Endothelial cell (in vitro differentiated cells): ENCODE measurements around the gene LRRC61. TPM values are rescaled to one million over a fixed set of nuclear protein-coding genes. Genes with fewer than 3 reads are reported as not detected.

ENCODE experiments used
- DNase-seq: peaks from one replicate; pipeline ENCODE4 v3.0.0; 2021; ENCODE audit warnings: low spot score
- H3K27ac Mint-ChIP-seq: one replicate; pipeline ENCODE4 v1.8.0; 2021; ENCODE audit warnings: mixed read lengths, inconsistent platforms; ENCODE audit not compliant: unreplicated experiment
- H3K27me3 Mint-ChIP-seq: one replicate; pipeline ENCODE4 v1.8.0; 2021; ENCODE audit warnings: mild to moderate bottlenecking, moderate library complexity, mixed read lengths, inconsistent platforms; ENCODE audit not compliant: unreplicated experiment
- H3K36me3 Mint-ChIP-seq: one replicate; pipeline ENCODE4 v1.8.0; 2021; ENCODE audit warnings: mild to moderate bottlenecking, low read depth, mixed read lengths, inconsistent platforms; ENCODE audit not compliant: unreplicated experiment
- H3K4me1 Mint-ChIP-seq: one replicate; pipeline ENCODE4 v1.8.0; 2021; ENCODE audit warnings: mild to moderate bottlenecking, mixed read lengths, inconsistent platforms; ENCODE audit not compliant: unreplicated experiment
- H3K4me3 Mint-ChIP-seq: one replicate; pipeline ENCODE4 v1.8.0; 2021; ENCODE audit warnings: mild to moderate bottlenecking, mixed read lengths, inconsistent platforms; ENCODE audit not compliant: unreplicated experiment
- H3K9me3 Mint-ChIP-seq: one replicate; pipeline ENCODE4 v1.8.0; 2021; ENCODE audit warnings: mixed read lengths, inconsistent platforms; ENCODE audit not compliant: unreplicated experiment
- total RNA-seq: library from RNA; stranded (reverse); fragmentation: NEBNext Ultra II Directional; extraction: Animal tissue kit (Norgen Biotek cat#: 25700); gene quantifications from one replicate; pipeline ENCODE4 v1.2.1, GENCODE V29; 2021; ENCODE audit not compliant: unreplicated experiment
- TF ChIP-seq, protein P1 (sequence below): fragments of 200-600 bp; sonication (generic); IDR thresholded peaks from one replicate; pipeline ENCODE4 v1.5.0; 2021; ENCODE audit warnings: antibody characterized with exemption; ENCODE audit not compliant: unreplicated experiment

The LRRC61 gene
- total RNA-seq, 1 donor from 2014 or later: 5.1 TPM

DNA sequence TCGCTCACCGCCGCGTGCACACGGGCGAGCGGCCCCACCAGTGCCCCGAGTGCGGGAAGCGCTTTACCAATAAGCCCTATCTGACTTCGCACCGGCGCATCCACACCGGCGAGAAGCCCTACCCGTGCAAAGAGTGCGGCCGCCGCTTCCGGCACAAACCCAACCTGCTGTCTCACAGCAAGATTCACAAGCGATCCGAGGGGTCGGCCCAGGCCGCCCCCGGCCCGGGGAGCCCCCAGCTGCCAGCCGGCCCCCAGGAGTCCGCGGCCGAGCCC lies 48.8 kb downstream of the LRRC61 start:
- H3K27ac Mint-ChIP-seq: no peak overlapping the region
- H3K9me3 Mint-ChIP-seq: no peaks in the 10 kb centered on the region
- H3K4me3 Mint-ChIP-seq: no peak overlapping the region
- H3K4me1 Mint-ChIP-seq: peaks cover 62% of the 10 kb centered on the region
- no peak for DNase-seq
- H3K36me3 Mint-ChIP-seq: peaks cover 34% of the 10 kb centered on the region
- peaks cover 22% of the 10 kb centered on the region for H3K27me3 Mint-ChIP-seq
- TF ChIP-seq, protein P1, sequence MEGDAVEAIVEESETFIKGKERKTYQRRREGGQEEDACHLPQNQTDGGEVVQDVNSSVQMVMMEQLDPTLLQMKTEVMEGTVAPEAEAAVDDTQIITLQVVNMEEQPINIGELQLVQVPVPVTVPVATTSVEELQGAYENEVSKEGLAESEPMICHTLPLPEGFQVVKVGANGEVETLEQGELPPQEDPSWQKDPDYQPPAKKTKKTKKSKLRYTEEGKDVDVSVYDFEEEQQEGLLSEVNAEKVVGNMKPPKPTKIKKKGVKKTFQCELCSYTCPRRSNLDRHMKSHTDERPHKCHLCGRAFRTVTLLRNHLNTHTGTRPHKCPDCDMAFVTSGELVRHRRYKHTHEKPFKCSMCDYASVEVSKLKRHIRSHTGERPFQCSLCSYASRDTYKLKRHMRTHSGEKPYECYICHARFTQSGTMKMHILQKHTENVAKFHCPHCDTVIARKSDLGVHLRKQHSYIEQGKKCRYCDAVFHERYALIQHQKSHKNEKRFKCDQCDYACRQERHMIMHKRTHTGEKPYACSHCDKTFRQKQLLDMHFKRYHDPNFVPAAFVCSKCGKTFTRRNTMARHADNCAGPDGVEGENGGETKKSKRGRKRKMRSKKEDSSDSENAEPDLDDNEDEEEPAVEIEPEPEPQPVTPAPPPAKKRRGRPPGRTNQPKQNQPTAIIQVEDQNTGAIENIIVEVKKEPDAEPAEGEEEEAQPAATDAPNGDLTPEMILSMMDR: no peak

DNA sequence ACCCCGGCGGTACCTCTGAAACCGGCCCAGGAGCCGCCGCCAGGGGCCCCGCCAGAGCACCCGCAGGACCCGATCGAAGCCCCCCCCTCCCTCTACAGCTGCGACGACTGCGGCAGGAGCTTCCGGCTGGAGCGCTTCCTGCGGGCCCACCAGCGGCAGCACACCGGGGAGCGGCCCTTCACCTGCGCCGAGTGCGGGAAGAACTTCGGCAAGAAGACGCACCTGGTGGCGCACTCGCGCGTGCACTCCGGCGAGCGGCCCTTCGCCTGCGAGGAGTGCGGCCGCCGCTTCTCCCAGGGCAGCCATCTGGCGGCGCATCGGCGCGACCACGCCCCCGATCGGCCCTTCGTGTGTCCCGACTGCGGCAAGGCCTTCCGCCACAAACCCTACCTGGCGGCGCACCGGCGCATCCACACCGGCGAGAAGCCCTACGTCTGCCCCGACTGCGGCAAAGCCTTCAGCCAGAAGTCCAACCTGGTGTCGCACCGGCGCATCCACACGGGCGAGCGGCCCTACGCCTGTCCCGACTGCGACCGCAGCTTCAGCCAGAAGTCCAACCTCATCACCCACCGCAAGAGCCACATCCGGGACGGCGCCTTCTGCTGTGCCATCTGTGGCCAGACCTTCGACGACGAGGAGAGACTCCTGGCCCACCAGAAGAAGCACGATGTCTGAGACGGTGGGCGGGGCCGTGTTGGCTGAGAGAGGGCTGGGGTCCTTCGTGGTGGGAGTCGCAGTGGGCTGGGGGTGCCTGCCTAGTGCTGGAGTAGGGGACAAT lies 49.3 kb downstream of the LRRC61 start:
- Mint-ChIP-seq H3K4me3 (no peak overlapping the region), H3K36me3 (peaks cover 34% of the 10 kb centered on the region), H3K27ac (no peak overlapping the region), H3K9me3 (no peaks in the 10 kb centered on the region), H3K27me3 (peaks cover 22% of the 10 kb centered on the region), H3K4me1 (peaks cover 66% of the 10 kb centered on the region)
- no peak for DNase-seq
- TF ChIP-seq, protein P1: no peak

DNA sequence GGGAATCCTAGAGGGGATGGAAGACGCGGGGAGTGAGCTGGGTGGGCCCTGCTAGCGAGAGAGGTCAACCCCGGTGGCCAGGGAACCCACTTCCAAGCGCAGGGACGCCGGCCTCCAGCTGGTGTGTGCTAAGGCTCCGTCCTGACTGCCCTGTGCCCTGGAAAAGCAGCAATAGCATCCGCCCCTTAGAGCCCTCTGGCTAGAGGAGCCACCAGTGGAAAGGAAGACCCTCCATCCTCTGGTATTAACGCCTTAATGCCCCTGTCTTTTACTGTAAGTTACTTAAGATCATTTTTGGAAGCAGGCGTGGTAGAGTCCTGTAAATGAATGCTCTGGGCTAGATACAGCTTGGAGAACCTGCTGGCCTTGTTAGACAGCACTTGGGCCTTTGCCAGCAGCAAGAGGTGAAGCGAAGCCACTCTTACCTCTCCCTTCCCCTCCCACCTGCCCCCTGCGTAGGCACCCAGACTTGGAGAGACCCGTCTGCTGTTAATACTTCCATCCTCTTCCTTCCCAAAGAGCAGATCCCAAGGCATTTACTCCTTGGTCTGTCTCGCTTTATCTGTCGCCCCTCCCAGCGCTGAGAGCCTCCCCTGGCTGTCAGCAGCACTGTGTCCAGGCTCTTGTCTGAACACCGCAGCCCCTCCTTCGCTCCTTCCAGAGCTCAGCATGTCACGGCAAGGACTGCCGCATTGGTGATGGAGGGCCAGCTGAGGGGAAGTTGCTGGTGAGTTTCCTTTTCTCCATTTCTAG lies 50.1 kb downstream of the LRRC61 start:
- TF ChIP-seq, protein P1: no peak
- Mint-ChIP-seq H3K27ac (no peak overlapping the region), H3K27me3 (peaks cover 25% of the 10 kb centered on the region), H3K4me1 (peaks cover 73% of the 10 kb centered on the region), H3K4me3 (peak overlapping the region; percentile 69), H3K36me3 (peaks cover 34% of the 10 kb centered on the region), H3K9me3 (no peaks in the 10 kb centered on the region)
- no peak for DNase-seq

DNA sequence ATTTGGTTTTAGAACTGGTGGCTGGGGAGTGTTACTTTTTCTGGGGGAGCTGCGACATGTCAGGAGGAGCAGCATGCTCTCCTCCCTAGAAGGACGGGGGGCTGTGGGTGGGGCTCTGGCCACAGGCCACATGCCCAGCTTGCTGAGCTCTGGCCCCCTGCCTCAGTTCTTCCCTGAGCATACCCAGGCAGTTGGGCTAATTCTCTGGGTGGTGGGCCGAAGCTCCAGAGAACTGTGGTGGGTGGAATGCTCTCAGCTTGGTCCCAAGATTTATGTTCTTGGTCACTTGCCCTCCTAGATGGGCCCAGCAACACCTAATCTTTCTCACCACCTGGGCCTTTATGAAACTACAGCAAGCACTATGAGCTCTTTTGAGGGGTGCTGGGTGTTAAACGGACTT lies 50.9 kb downstream of the LRRC61 start:
- no peaks in the 10 kb centered on the region for H3K9me3 Mint-ChIP-seq
- H3K27me3 Mint-ChIP-seq: peaks cover 25% of the 10 kb centered on the region
- peak overlapping the region; percentile 64 for H3K27ac Mint-ChIP-seq
- peaks cover 34% of the 10 kb centered on the region for H3K36me3 Mint-ChIP-seq
- peak overlapping the region; percentile 47 for H3K4me3 Mint-ChIP-seq
- H3K4me1 Mint-ChIP-seq: peaks cover 71% of the 10 kb centered on the region
- TF ChIP-seq, protein P1: no peak
- no peak for DNase-seq

DNA sequence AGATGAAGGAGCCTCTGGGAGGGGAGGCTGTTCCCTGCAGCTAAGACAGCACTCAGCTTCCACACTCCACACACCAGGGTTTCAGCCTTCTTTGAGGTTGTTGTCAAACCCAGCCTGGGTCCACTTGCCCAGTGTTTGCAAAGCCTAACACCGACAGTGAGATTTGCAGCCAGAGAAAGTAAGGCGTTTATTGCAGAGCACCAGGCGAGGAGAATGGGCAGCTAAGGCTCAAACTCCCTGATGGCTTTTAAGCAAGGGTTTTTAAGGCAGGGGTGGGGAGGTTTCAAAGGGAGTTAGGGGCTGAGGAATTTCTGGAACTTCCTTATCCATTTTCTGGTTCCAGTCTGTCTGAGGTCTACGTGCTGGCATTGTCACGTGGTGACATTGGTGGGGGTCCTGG lies 51.3 kb downstream of the LRRC61 start:
- TF ChIP-seq, protein P1: no peak
- Mint-ChIP-seq H3K36me3 (peaks cover 34% of the 10 kb centered on the region), H3K9me3 (no peaks in the 10 kb centered on the region), H3K27ac (peak overlapping the region; percentile 64), H3K27me3 (peaks cover 22% of the 10 kb centered on the region), H3K4me3 (peak overlapping the region; percentile 47), H3K4me1 (peaks cover 67% of the 10 kb centered on the region)
- DNase-seq: no peak
